Measurements from ENCODE around the gene APOBR.
"Not testable (repeated sequence)": the region's sequence is repeated elsewhere in the genome, so short reads cannot be mapped to it uniquely, and the experiment has no call there.

The APOBR gene

DNA sequence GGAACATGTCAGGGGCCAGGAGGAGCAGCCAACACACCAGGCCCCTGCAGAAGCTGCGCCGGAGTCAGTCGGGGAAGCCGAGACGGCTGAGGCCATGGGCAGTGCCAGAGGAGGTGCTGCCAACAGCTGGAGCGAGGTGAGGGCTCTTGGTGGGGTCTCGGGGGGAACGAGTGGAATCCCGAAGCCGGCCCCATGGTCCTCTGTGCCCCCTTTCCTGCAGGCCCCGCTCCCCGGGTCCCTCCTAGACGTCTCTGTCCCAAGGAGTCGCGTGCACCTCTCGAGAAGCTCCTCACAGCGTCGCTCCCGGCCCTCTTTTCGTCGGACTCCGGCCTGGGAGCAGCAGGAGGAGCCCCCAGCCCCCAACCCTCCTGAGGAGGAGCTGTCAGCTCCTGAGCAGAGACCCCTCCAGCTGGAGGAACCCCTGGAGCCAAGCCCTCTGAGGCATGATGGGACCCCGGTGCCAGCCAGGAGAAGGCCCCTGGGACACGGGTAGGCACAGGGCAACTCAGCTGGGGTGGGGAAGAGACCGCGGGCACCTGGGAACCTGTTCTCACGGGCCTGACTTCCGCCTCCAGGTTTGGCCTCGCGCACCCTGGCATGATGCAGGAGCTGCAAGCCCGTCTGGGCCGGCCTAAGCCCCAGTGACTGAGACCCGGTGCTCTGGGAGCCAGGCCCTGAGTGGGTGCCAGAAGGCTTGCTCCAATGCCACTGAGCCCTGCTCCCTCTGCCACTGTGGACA is 3.6 kb downstream of the APOBR start:
- DNase-seq (ENCODE audit: low spot score), result no peak

GRCh38 chr16:28498666-28499381 is 4.4 kb downstream of the APOBR start:
- DNase-seq (ENCODE audit: low spot score), result no peak

GRCh38 chr16:28499854-28500253 is 5.4 kb downstream of the APOBR start:
- no peak for DNase-seq (ENCODE audit: low spot score)

DNA sequence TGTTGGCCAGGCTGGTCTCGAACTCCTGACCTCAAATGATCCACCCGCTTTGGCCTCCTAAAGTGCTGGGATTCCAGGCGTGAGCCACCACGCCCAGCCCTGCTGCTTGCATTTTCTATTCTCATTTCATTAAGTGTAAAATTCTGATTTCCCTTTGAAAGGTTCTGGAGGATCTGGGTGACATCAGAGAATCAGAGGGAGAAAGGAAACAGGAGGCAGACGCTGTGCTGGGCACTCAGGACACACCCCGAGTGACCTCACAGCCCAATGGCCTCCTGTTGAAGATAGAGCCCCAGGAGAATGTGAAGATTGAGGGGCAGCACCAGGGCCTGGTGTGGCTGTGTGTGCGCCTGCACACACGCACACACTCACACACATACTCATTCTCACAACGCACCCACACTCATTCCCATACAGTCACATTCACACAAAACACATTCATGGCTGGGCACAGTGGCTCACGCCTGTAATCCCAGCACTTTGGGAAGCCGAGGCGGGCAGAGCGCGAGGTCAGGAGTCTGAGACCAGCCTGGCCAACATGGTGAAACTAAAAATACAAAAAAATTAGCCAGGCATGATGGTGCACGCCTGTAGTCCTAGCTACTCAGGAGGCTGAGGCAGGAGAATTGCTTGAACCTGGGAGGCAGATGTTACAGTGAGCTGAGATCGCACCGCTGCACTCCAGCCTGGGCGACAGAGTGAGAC is 6.2 kb downstream of the APOBR start:
- DNase-seq (ENCODE audit: low spot score), result not testable (repeated sequence)

GRCh38 chr16:28501258-28502232 is 7.1 kb downstream of the APOBR start:
- no peak for DNase-seq (ENCODE audit: low spot score)

- DNase-seq (ENCODE audit: low spot score), result no peak
Observed at GRCh38 chr16:28502290-28502689, 7.8 kb downstream of the APOBR start.

- no peak for DNase-seq (ENCODE audit: low spot score)
Observed at GRCh38 chr16:28503470-28504259, 9.2 kb downstream of the APOBR start.

GRCh38 chr16:28504707-28505404 is 10.4 kb downstream of the APOBR start:
- no peak for DNase-seq (ENCODE audit: low spot score)

DNA sequence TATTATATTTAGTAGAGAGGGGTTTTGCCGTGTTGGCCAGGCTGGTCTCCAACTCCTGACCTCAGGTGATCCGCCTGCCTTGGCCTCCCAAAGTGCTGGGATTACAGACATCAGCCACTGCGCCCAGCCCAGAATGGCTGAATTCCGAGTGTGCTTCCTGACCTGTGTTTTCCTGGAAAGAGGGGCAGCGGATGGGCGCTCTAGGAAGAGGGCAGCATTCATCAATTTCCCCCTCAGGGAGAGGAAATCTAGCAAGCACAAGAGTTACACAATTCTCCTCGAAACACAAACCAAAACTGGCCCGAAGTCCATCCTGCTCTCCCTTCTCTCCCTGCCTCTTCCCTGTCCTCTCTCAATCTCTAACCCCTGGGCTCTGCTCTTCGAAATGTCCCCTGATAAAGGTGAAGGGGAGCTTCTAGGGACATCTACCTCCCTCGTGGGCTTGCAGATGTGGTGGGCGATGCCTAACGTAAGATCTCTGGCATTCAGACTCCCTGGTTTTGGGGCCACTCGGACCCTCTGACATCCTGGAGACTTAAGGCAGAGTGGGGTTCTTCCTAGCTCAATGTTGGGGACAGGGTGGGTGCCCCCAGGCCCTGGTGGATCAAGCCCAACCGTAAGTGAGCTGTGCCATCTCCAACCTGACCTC is 11.2 kb downstream of the APOBR start:
- DNase-seq (ENCODE audit: low spot score), result no peak

DNA sequence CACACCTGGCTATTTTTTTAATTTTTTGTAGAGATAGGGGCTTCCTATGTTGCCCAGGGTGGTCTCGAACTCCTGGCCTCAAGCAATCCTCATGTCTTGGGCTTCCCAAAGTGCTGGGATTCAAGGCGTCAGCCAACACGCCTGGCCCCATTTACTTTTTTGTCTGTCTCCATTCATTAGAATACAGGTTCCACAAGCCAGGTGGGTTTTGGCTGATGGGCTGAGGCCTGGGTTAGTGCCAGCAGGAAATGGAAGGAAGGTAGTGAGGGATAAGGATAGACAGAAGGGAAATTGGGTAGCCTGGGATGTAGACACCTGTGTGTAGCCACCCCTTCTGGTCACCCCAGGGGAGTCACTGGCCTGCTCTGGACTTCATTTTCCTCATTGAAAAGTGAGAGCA is 16.6 kb downstream of the APOBR start:
- no peak for DNase-seq (ENCODE audit: low spot score)

DNA sequence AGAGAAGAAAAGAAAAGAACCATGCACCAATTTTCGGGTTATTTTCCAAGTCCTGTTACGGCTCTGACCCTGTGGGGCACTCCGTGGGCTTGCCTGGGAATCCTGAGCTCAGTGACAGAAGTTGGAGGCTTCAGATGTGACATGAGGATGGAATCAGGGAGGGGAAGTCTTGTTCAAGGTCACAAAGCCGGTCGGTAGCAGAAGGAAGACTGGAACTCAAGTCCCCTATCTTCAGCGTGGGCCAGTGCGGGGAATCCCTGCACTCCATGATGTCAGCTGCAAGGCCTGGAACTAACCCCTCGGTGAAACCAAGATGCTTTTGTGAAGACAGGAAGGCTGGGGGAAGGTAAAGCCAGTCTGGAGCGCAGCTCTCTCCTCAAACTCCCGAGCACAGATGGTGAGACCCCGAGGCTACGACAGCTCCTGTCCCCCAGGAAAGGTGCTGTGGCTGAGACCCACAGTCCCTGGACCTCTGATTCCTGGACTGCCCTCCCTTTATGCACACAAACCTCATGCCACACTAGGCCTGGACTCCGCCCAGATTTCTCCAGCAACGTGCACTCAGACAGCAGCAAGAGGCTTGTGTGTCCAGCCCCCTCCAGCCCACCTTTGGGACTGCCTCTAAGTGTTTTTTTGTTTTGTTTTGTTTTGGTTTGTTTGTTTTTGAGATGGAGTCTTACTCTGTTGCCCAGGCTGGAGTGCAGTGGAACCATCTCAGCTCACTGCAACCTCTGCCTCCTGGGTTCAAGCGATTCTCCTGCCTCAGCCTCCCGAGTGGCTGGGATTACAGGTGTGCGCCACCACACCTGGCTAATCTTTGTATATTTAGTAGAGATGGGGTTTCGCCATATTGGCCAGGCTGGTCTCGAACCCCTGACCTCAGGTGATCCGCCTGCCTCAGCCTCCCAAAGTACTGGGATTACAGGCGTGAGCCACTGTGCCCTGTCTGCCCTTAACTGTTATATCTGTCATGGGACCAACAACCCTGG is 17.7 kb downstream of the APOBR start:
- no peak for DNase-seq (ENCODE audit: low spot score)

GRCh38 chr16:28513484-28514181 is 19.2 kb downstream of the APOBR start:
- no peak for DNase-seq (ENCODE audit: low spot score)

DNA sequence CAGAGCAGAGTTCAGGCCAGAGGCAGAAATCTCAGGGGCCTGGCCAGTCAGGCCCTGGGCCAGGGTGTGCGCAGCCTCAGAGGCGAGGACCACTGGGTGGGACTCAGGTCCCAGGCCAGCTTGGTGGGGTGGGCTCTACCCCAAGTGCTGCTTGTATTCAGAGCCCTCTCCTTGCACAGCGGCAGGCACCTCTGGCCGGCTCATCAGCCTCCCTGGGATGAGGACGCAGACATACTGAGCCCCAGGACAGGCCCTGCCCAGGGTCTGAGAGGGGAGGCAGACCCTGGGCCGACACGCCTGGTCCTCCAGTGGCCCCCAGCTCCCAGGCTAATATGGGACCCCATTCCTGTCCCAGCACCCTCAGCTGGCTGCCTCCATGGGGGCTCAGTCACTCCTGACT is 19.8 kb downstream of the APOBR start:
- no peak for DNase-seq (ENCODE audit: low spot score)

GRCh38 chr16:28520672-28521071 is 26.2 kb downstream of the APOBR start:
- DNase-seq (ENCODE audit: low spot score), result no peak

DNA sequence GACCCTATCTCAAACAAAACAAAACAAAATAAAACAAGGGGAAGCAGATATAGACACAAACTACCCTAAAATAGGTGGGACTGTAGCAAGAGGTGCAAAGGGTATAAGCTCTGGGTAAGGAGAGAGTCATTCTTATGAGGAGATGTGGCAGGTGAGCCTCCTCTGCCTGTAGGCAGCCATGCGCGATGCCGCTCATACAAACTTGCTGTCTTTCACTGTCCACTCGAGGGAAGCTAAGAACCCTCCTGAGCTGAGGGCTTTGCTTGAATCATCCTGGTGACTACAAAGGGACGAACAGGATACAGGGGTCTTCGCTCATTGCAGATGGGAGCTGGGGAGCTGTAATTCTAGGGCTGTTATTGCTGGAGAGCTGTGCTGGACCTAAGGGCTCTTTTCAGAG is 27.0 kb downstream of the APOBR start:
- DNase-seq (ENCODE audit: low spot score), result no peak

- no peak for DNase-seq (ENCODE audit: low spot score)
Observed at GRCh38 chr16:28522792-28523191, 28.3 kb downstream of the APOBR start.

DNA sequence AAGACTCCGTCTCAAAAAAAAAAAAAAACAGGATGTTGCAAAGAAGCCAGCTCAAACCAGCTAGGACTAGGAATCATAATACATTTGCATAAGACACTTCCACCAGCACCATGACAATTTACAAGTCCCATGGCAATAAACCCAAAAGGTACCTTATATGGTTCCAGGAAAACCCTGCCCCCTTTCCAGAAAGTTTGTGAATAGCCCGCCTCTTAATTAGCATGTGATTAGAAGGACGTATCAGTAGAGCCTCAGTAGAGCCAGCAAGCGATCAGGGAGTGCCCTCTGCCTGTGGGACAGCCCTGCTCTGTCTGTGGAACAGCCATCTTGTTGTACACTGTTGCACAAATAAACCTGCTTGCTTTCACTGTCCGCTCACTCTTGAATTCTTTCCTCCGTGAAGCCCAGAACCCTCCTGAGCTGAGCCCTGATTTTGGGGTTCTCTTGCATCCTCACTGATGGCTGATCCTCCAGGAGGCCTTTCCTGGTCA is 30.3 kb downstream of the APOBR start:
- DNase-seq (ENCODE audit: low spot score), result no peak

All from HuH-7 (cell line).